B cell (primary cell): ENCODE data around the gene GSTO2. TPM values are rescaled to one million over a fixed set of nuclear protein-coding genes. Genes with fewer than 3 reads are reported as not detected.

Source experiments
- ATAC-seq: fragments of 200-7000 bp; cut with Tn5 transposase; one replicate; pipeline ENCODE4 v1.10.0; 2021; ENCODE audit warnings: low read depth, mild to moderate bottlenecking, moderate number of reproducible peaks, moderate library complexity
- CTCF ChIA-PET: fragments of 350-600 bp; sonication (Branson Sonifier 250); formaldehyde crosslinking; loops from one replicate; lab custom pipeline; 2021; ENCODE audit warnings: antibody characterized with exemption, inconsistent platforms; lab: Charles Lee
- POLR2A ChIA-PET: fragments of 350-600 bp; sonication (Branson Sonifier 250); formaldehyde crosslinking; loops from one replicate; lab custom pipeline; 2021; ENCODE audit warnings: antibody characterized with exemption; lab: Charles Lee
- DNase-seq: peaks from one replicate; pipeline ENCODE4 v3.0.0; 2013
- H2AFZ ChIP-seq: 2 replicates; pipeline ENCODE4 v1.6.1; 2012; ENCODE audit warnings: mild to moderate bottlenecking, low read depth, low read length; ENCODE audit not compliant: insufficient read depth, poor library complexity, severe bottlenecking
- H3K27ac ChIP-seq, 2 donors: 1 replicate in 1 of 2; 2 replicates in 1 of 2; pipeline ENCODE4 v1.5.1; 2012 to 2013; ENCODE audit warnings: low read length in 2 of 2, mild to moderate bottlenecking in 2 of 2, moderate library complexity in 1 of 2
- H3K27me3 ChIP-seq, 4 experiments: fragments of 200-600 bp in 1 of 4; sonication (generic) in 1 of 4; replicated peaks in 1 of 4; 1 replicate in 2 of 4; 2 replicates in 2 of 4; pipeline versions ENCODE4 v1.6.1 to v1.7.0; 2013 to 2016; ENCODE audit warnings: low read length in 3 of 4, mild to moderate bottlenecking in 2 of 4, mixed read lengths in 1 of 4, moderate library complexity in 1 of 4; ENCODE audit not compliant: insufficient read depth in 4 of 4, control insufficient read depth in 3 of 4; ENCODE audit errors: control extremely low read depth in 1 of 4
- H3K36me3 ChIP-seq, 2 experiments: replicated peaks in 1 of 2; 1 replicate in 1 of 2; 2 replicates in 1 of 2; pipeline versions ENCODE4 v1.6.1 to v1.7.1; 2013; ENCODE audit warnings: low read length in 1 of 2; ENCODE audit not compliant: insufficient read depth in 2 of 2, control insufficient read depth in 1 of 2; ENCODE audit errors: control extremely low read depth in 1 of 2, extremely low read depth in 1 of 2
- H3K4me1 ChIP-seq, 2 donors: fragments of 200-600 bp in 1 of 2; sonication (generic) in 1 of 2; 1 replicate in 1 of 2; 2 replicates in 1 of 2; pipeline versions ENCODE4 v1.5.1 to v1.6.1; 2013 to 2017; ENCODE audit warnings: low read length in 2 of 2; ENCODE audit not compliant: control insufficient read depth in 2 of 2, insufficient read depth in 2 of 2
- H3K4me2 ChIP-seq: replicated peaks from 2 replicates; pipeline ENCODE3; 2012; ENCODE audit warnings: mild to moderate bottlenecking, low read depth, low read length; ENCODE audit not compliant: poor library complexity, severe bottlenecking
- H3K4me3 ChIP-seq, 5 experiments: fragments of 200-600 bp in 1 of 5; sonication (generic) in 1 of 5; 1 replicate in 3 of 5; 2 replicates in 2 of 5; pipeline versions ENCODE4 v1.5.1 to v1.7.0; 2011 to 2016; ENCODE audit warnings: low read length in 4 of 5, mild to moderate bottlenecking in 4 of 5, low read depth in 2 of 5, control low read depth in 1 of 5, moderate library complexity in 1 of 5; ENCODE audit not compliant: insufficient read depth in 1 of 5; ENCODE audit errors: control extremely low read depth in 1 of 5, extremely low read depth in 1 of 5
- H3K79me2 ChIP-seq: fragments of 200-600 bp; sonication (generic); one replicate; pipeline ENCODE4 v1.6.0; 2016; ENCODE audit warnings: low read length; ENCODE audit not compliant: control insufficient read depth, insufficient read depth
- H3K9ac ChIP-seq: fragments of 200-600 bp; sonication (generic); 2 replicates; pipeline ENCODE4 v1.6.1; 2017; ENCODE audit warnings: mild to moderate bottlenecking, low read length, moderate library complexity
- H3K9me3 ChIP-seq, 3 donors: one replicate each; pipeline versions ENCODE4 v1.6.1 to v1.7.1; 2013; ENCODE audit warnings: low read length in 2 of 3; ENCODE audit not compliant: control insufficient read depth in 2 of 3, insufficient read depth in 1 of 3; ENCODE audit errors: control extremely low read depth in 1 of 3
- H4K20me1 ChIP-seq: 2 replicates; pipeline ENCODE4 v1.6.0; 2012; ENCODE audit warnings: mild to moderate bottlenecking, low read length; ENCODE audit not compliant: insufficient read depth, control insufficient read depth, poor library complexity, severe bottlenecking
- H3K27ac Mint-ChIP-seq: one replicate; pipeline ENCODE4 v1.8.0; 2021; ENCODE audit warnings: mixed read lengths
- H3K27me3 Mint-ChIP-seq: one replicate; pipeline ENCODE4 v1.8.0; 2021; ENCODE audit warnings: mixed read lengths
- H3K4me1 Mint-ChIP-seq: one replicate; pipeline ENCODE4 v1.8.0; 2021; ENCODE audit warnings: mixed read lengths
- H3K4me3 Mint-ChIP-seq: one replicate; pipeline ENCODE4 v1.8.0; 2021; ENCODE audit warnings: mixed read lengths
- H3K9me3 Mint-ChIP-seq: one replicate; pipeline ENCODE4 v1.8.0; 2022; ENCODE audit warnings: mixed read lengths; ENCODE audit not compliant: insufficient read depth
- EZH2 ChIP-seq: IDR thresholded peaks from 2 replicates; pipeline ENCODE4 v1.6.1; 2012; ENCODE audit warnings: borderline replicate concordance, low read depth, mild to moderate bottlenecking, moderate library complexity, low read length; ENCODE audit not compliant: insufficient read depth, poor library complexity, severe bottlenecking
- WGBS: methylation state at CpG from one replicate; pipeline ENCODE4 v1.1.5; 2013; ENCODE audit warnings: missing lambda C conversion rate; ENCODE audit not compliant: insufficient coverage; 5-methylcytosine and 5-hydroxymethylcytosine counted together
- intact Hi-C: fragments of 100-400 bp; cut with micrococcal nuclease; formaldehyde crosslinking; loops from one replicate; pipeline ENCODE4 v1.10.0; 2022
- polyA plus RNA-seq: library from polyadenylated mRNA; depleted of rRNA; stranded (reverse); fragments of >200 nt; gene quantifications from 2 replicates; pipeline ENCODE4 v1.2.3, GENCODE V29; 2012
- total RNA-seq, 2 donors: library from RNA; stranded (reverse); fragments of 120-200 nt in 1 of 2; gene quantifications; 1 replicate in 1 of 2; 2 replicates in 1 of 2; pipeline versions ENCODE4 v1.2.3 to v1.2.4, GENCODE V29; 2013 to 2022
- TF ChIP-seq, protein P1 (sequence below): fragments of 200-600 bp; IDR thresholded peaks from one replicate; pipeline ENCODE4 v1.8.0; 2022; ENCODE audit warnings: antibody characterized with exemption, mild to moderate bottlenecking

GSTO2 gene
- total and polyA plus RNA-seq, 2 donors (not counting 1 experiment from before 2014, with no cell fraction given), result 0.16 to 0.89 TPM

DNA sequence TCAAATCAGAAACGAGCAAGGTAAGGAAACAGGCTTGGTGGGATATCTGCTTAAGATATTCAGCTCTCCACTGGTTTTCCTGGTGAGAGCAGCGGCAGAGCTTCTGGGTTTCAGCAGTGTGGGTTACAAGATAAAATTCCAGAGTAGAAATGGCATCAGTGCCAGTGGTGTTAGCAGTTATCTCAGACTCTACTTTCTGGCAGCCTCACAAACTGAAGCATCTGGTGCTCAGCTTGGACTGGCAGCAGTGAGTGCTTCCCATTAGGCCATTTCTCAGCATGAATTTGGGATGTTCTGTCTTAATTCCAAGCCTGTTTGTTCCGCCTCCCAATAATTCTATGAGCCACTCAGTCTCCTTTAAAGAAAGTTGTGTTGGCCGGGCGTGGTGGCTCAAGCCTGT, 6.9 kb upstream of the GSTO2 start:
- CTCF ChIA-PET, result interaction anchor here (1.1 to 2.3 kb wide), 3 partner anchors 12 to 44 kb away, joined by 3 to 13 read pairs (median 3); no protein-coding TSS in a partner anchor
- no peak overlapping the region for H3K4me3 ChIP-seq
- H3K27ac ChIP-seq, result peak overlapping the region in 1 of 2 donors; percentile 18
- peaks cover under 1% of the 10 kb centered on the region in 2 donors for H3K4me1 ChIP-seq
- DNase-seq (no peak), ATAC-seq (no peak)
- POLR2A ChIA-PET, result no interaction called here
- H3K27me3 Mint-ChIP-seq, result no peaks in the 10 kb centered on the region
- no peak overlapping the region for H2AFZ ChIP-seq
- no peaks in the 10 kb centered on the region for H3K9me3 ChIP-seq
- peaks cover 11 to 71% of the 10 kb centered on the region in 2 experiments for H3K36me3 ChIP-seq
- no peaks in the 10 kb centered on the region for H3K27me3 ChIP-seq
- H4K20me1 ChIP-seq, result peaks cover 11% of the 10 kb centered on the region
- peaks cover 59% of the 10 kb centered on the region for H3K4me1 Mint-ChIP-seq
- H3K4me3 Mint-ChIP-seq, result no peak overlapping the region
- H3K4me2 ChIP-seq, result no peak overlapping the region
- peaks cover 53% of the 10 kb centered on the region for H3K79me2 ChIP-seq
- TF ChIP-seq EZH2, result no peak
- TF ChIP-seq, protein P1, sequence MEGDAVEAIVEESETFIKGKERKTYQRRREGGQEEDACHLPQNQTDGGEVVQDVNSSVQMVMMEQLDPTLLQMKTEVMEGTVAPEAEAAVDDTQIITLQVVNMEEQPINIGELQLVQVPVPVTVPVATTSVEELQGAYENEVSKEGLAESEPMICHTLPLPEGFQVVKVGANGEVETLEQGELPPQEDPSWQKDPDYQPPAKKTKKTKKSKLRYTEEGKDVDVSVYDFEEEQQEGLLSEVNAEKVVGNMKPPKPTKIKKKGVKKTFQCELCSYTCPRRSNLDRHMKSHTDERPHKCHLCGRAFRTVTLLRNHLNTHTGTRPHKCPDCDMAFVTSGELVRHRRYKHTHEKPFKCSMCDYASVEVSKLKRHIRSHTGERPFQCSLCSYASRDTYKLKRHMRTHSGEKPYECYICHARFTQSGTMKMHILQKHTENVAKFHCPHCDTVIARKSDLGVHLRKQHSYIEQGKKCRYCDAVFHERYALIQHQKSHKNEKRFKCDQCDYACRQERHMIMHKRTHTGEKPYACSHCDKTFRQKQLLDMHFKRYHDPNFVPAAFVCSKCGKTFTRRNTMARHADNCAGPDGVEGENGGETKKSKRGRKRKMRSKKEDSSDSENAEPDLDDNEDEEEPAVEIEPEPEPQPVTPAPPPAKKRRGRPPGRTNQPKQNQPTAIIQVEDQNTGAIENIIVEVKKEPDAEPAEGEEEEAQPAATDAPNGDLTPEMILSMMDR, result no peak
- intact Hi-C loops, result no loop called here
- H3K9ac ChIP-seq, result no peak overlapping the region
- H3K27ac Mint-ChIP-seq, result no peak overlapping the region
- H3K9me3 Mint-ChIP-seq, result no peaks in the 10 kb centered on the region
- WGBS, result 100% methylated on average over 3 of the region's 5 CpGs

DNA sequence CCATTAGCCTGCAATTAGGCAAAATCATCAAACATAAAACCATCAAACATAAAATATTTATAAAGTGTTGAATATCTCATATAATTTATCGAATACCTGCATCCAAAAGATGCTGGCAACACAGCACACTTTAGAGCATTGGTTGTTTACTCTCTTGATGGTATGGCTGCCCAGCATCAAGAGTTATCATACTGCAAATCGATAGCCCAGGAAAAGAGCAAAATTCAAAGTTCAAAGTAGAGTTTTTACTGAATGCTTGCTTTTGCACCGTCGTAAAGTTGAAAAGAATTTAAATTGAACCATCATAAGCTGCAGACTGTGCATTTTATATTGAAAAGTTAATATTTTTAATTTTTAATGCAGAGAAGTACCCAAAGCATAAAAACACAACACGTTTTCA, 4.2 kb upstream of the GSTO2 start:
- Mint-ChIP-seq H3K27me3 (no peaks in the 10 kb centered on the region), H3K4me1 (peaks cover 59% of the 10 kb centered on the region), H3K4me3 (no peak overlapping the region), H3K27ac (no peak overlapping the region), H3K9me3 (no peaks in the 10 kb centered on the region)
- no peak overlapping the region for H2AFZ ChIP-seq
- H3K4me1 ChIP-seq, result peaks cover 20 to 22% of the 10 kb centered on the region in 2 donors
- H4K20me1 ChIP-seq, result peaks cover 10% of the 10 kb centered on the region
- ChIA-PET POLR2A (no interaction called here), CTCF (no interaction called here)
- H3K27ac ChIP-seq, result no peak overlapping the region
- ATAC-seq (no peak), DNase-seq (no peak)
- H3K79me2 ChIP-seq, result peaks cover 48% of the 10 kb centered on the region
- H3K9ac ChIP-seq, result no peak overlapping the region
- no peak for TF ChIP-seq EZH2
- TF ChIP-seq, protein P1, result no peak
- H3K4me2 ChIP-seq, result no peak overlapping the region
- peaks cover 11 to 56% of the 10 kb centered on the region in 2 experiments for H3K36me3 ChIP-seq
- no peaks in the 10 kb centered on the region for H3K9me3 ChIP-seq
- no peaks in the 10 kb centered on the region for H3K27me3 ChIP-seq
- intact Hi-C loops, result loop anchor here (5.0 kb wide), 1 partner anchor 1347 kb away; the partner anchor contains the start of gene CNNM2
- 92% methylated on average over 1 of the region's 5 CpGs for WGBS
- H3K4me3 ChIP-seq, result no peak overlapping the region
